SHP77 treated with DMSO at 0.1 percent for 48 hours (cell line): ENCODE results near the gene UBR1.

ENCODE experiments used
- DNase-seq: peaks from one replicate; lab custom pipeline; 2025; lab: John Stamatoyannopoulos, UW

UBR1 gene

GRCh38 chr15:43106486-43106829 is 620 bp upstream of the UBR1 start:
- DNase-seq: no peak

GRCh38 chr15:43105077-43105736 is 631 bp downstream of the UBR1 start:
- DNase-seq: no peak

GRCh38 chr15:43104426-43104825 is 1.4 kb downstream of the UBR1 start:
- no peak for DNase-seq

- no peak for DNase-seq
Observed at GRCh38 chr15:43103907-43104306, 1.9 kb downstream of the UBR1 start.

GRCh38 chr15:43102187-43102586 is 3.7 kb downstream of the UBR1 start:
- no peak for DNase-seq

GRCh38 chr15:43100971-43101370 is 4.9 kb downstream of the UBR1 start:
- no peak for DNase-seq

- no peak for DNase-seq
Observed at GRCh38 chr15:43099105-43099845, 6.6 kb downstream of the UBR1 start.

- DNase-seq: no peak
Observed at GRCh38 chr15:43096411-43096810, 9.4 kb downstream of the UBR1 start.

- DNase-seq: no peak
Observed at GRCh38 chr15:43095708-43096347, 10.0 kb downstream of the UBR1 start.

- no peak for DNase-seq
Observed at GRCh38 chr15:43095243-43095642, 10.6 kb downstream of the UBR1 start.

GRCh38 chr15:43094416-43095030 is 11.3 kb downstream of the UBR1 start:
- no peak for DNase-seq

GRCh38 chr15:43093026-43093425 is 12.8 kb downstream of the UBR1 start:
- DNase-seq: no peak

GRCh38 chr15:43091859-43092258 is 14.0 kb downstream of the UBR1 start:
- DNase-seq: no peak

- DNase-seq: no peak
Observed at GRCh38 chr15:43086551-43086950, 19.3 kb downstream of the UBR1 start.

GRCh38 chr15:43085921-43086320 is 19.9 kb downstream of the UBR1 start:
- DNase-seq: no peak

- DNase-seq: no peak
Observed at GRCh38 chr15:43082509-43082908, 23.3 kb downstream of the UBR1 start.

GRCh38 chr15:43081283-43081682 is 24.6 kb downstream of the UBR1 start:
- DNase-seq: no peak

- no peak for DNase-seq
Observed at GRCh38 chr15:43071451-43071850, 34.4 kb downstream of the UBR1 start.

- DNase-seq: no peak
Observed at GRCh38 chr15:43070893-43071292, 34.9 kb downstream of the UBR1 start.

- DNase-seq: no peak
Observed at GRCh38 chr15:43070249-43070648, 35.6 kb downstream of the UBR1 start.

GRCh38 chr15:43067717-43068461 is 37.9 kb downstream of the UBR1 start:
- DNase-seq: no peak

- DNase-seq: no peak
Observed at GRCh38 chr15:43056696-43057095, 49.1 kb downstream of the UBR1 start.
